GM12878 (cell line): Measurements from ENCODE around the gene EML3. TPM values are rescaled to one million over a fixed set of nuclear protein-coding genes. Genes with fewer than 3 reads are reported as not detected.

Source experiments
- ATAC-seq: fragments of 200-7000 bp; cut with Tn5 transposase; 3 replicates; pipeline ENCODE4 v1.9.1; 2020; ENCODE audit warnings: mild to moderate bottlenecking, moderate library complexity
- BruUV-seq: library from RNA; stranded (reverse); fragments of 400-500 nt; replicated peaks from 2 replicates; lab custom pipeline; 2021; lab: Mats Ljungman, UMichigan
- CTCF ChIA-PET: fragments of 300-600 bp; sonication (Branson Sonifier 250); formaldehyde crosslinking; extraction: SDS; loops from one replicate; lab custom pipeline; 2021; ENCODE audit warnings: inconsistent platforms; lab: Yijun Ruan, JAX
- POLR2A ChIA-PET: fragments of 350-600 bp; formaldehyde crosslinking; extraction: SDS; loops from one replicate; lab custom pipeline; 2021; ENCODE audit warnings: inconsistent platforms; lab: Charles Lee
- RAD21 ChIA-PET: fragments of 300-600 bp; sonication (Branson Sonifier 250); formaldehyde crosslinking; loops from one replicate; lab custom pipeline; 2023; ENCODE audit warnings: antibody characterized with exemption; ENCODE audit not compliant: unreplicated experiment; lab: Charles Lee
- SMC1A ChIA-PET: fragments of 300-600 bp; sonication (Branson Sonifier 250); formaldehyde crosslinking; loops from one replicate; lab custom pipeline; 2023; ENCODE audit not compliant: unreplicated experiment, uncharacterized antibody; lab: Charles Lee
- DNase-seq: peaks from one replicate; pipeline ENCODE4 v3.0.0-alpha.2; 2011; ENCODE audit warnings: low read depth, low spot score
- FAIRE-seq: peaks from 3 replicates; lab custom pipeline; 2011; peaks lifted over from hg19 to GRCh38; lab: Jason Lieb, UNC
- H2AFZ ChIP-seq: 2 replicates; pipeline ENCODE4 v1.6.0; 2011; ENCODE audit warnings: low read depth, low read length, control low read depth; ENCODE audit not compliant: control insufficient read depth
- H3K27ac ChIP-seq: 2 replicates; pipeline ENCODE4 v1.5.1; 2011; ENCODE audit warnings: control low read depth; ENCODE audit not compliant: control insufficient read depth, insufficient read depth
- H3K27me3 ChIP-seq, 2 experiments: replicated peaks in 1 of 2; 2 replicates each; pipeline versions ENCODE4 v1.6.0 to v1.6.1; 2011; ENCODE audit warnings: low read length in 1 of 2; ENCODE audit not compliant: control insufficient read depth in 2 of 2, insufficient read depth in 2 of 2
- H3K36me3 ChIP-seq, 2 experiments: 2 replicates each; pipeline ENCODE4 v1.5.1; 2011; ENCODE audit warnings: low read length in 1 of 2; ENCODE audit not compliant: control insufficient read depth in 2 of 2, insufficient read depth in 2 of 2
- H3K4me1 ChIP-seq: 2 replicates; pipeline ENCODE4 v1.6.1; 2011; ENCODE audit warnings: mild to moderate bottlenecking, low read length, moderate library complexity, mixed read lengths; ENCODE audit not compliant: control insufficient read depth, insufficient read depth
- H3K4me2 ChIP-seq: 2 replicates; pipeline ENCODE4 v1.6.0; 2011; ENCODE audit warnings: control low read depth; ENCODE audit not compliant: control insufficient read depth, insufficient read depth
- H3K4me3 ChIP-seq: fragments of 200-600 bp; sonication (generic); 2 replicates; pipeline ENCODE4 v1.5.1; 2016
- H3K79me2 ChIP-seq: 2 replicates; pipeline ENCODE4 v1.6.0; 2011; ENCODE audit warnings: low read length; ENCODE audit not compliant: control insufficient read depth, insufficient read depth
- H3K9ac ChIP-seq: 2 replicates; pipeline ENCODE4 v1.8.0; 2011; ENCODE audit warnings: low read length, control low read depth, mixed read lengths; ENCODE audit not compliant: control insufficient read depth, insufficient read depth
- H3K9me3 ChIP-seq: replicated peaks from 3 replicates; pipeline ENCODE4 v1.5.1; 2011; ENCODE audit warnings: mild to moderate bottlenecking, low read length; ENCODE audit not compliant: control insufficient read depth, insufficient read depth
- H4K20me1 ChIP-seq: 2 replicates; pipeline ENCODE4 v1.6.0; 2011; ENCODE audit not compliant: control insufficient read depth, insufficient read depth
- ASH2L ChIP-seq: fragments of 300-600, 200-600 bp; sonication (generic); IDR thresholded peaks from 2 replicates; pipeline ENCODE4 v1.6.1; 2017; ENCODE audit warnings: low read depth, mild to moderate bottlenecking, borderline replicate concordance
- BMI1 ChIP-seq: fragments of 450-650 bp; IDR thresholded peaks from 2 replicates; pipeline ENCODE4 v1.6.1; 2016; ENCODE audit warnings: mild to moderate bottlenecking, moderate library complexity, borderline replicate concordance
- BRCA1 ChIP-seq: IDR thresholded peaks from 2 replicates; pipeline ENCODE4 v1.6.1; 2011; ENCODE audit warnings: low read depth, low read length, improper control_type of control experiment
- CBX3 ChIP-seq: fragments of 200-600 bp; sonication (generic); IDR thresholded peaks from 2 replicates; pipeline ENCODE4 v1.6.1; 2016; ENCODE audit warnings: low read depth, borderline replicate concordance
- CREB1 ChIP-seq: IDR thresholded peaks from 2 replicates; pipeline ENCODE4 v1.6.1; 2012; ENCODE audit warnings: low read depth, mild to moderate bottlenecking, inconsistent platforms
- CREM ChIP-seq: IDR thresholded peaks from 2 replicates; pipeline ENCODE4 v1.6.1; 2014; ENCODE audit warnings: antibody characterized with exemption, low read depth
- DPF2 ChIP-seq: fragments of 450-650 bp; IDR thresholded peaks from 2 replicates; pipeline ENCODE4 v1.6.1; 2017; ENCODE audit warnings: mild to moderate bottlenecking
- GATAD2B ChIP-seq: fragments of 450-650 bp; conservative IDR thresholded peaks from 2 replicates; pipeline ENCODE4 v1.6.1; 2017; ENCODE audit warnings: low read depth, mild to moderate bottlenecking, moderate library complexity
- MEF2B ChIP-seq: fragments of 450-650 bp; IDR thresholded peaks from 2 replicates; pipeline ENCODE4 v1.6.1; 2018; ENCODE audit warnings: mild to moderate bottlenecking, moderate library complexity; ENCODE audit not compliant: partially characterized antibody, poor library complexity, severe bottlenecking
- MTA2 ChIP-seq: fragments of 450-650 bp; IDR thresholded peaks from 2 replicates; pipeline ENCODE4 v1.6.1; 2016; ENCODE audit warnings: low read depth, mild to moderate bottlenecking, moderate library complexity
- NR2C1 ChIP-seq: fragments of 450-650 bp; IDR thresholded peaks from 2 replicates; pipeline ENCODE4 v1.6.1; 2017; ENCODE audit warnings: antibody characterized with exemption, mild to moderate bottlenecking, moderate library complexity
- PAX5 ChIP-seq: IDR thresholded peaks from 2 replicates; pipeline ENCODE4 v1.6.1; 2011; ENCODE audit warnings: low read depth, low read length, borderline replicate concordance
- POU2F2 ChIP-seq: IDR thresholded peaks from 3 replicates; pipeline ENCODE4 v1.6.1; 2011; ENCODE audit warnings: low read depth, mild to moderate bottlenecking, low read length, borderline replicate concordance
- RELA ChIP-seq: fragments of 450-650 bp; IDR thresholded peaks from 2 replicates; pipeline ENCODE4 v1.8.0; 2014; ENCODE audit warnings: borderline replicate concordance; ENCODE audit not compliant: partially characterized antibody
- STAT1 ChIP-seq: fragments of 450-650 bp; conservative IDR thresholded peaks from 2 replicates; pipeline ENCODE4 v1.6.1; 2014; ENCODE audit warnings: antibody characterized with exemption, mild to moderate bottlenecking
- TBL1XR1 ChIP-seq: IDR thresholded peaks from 2 replicates; pipeline ENCODE4 v1.6.1; 2012; ENCODE audit warnings: low read depth, low read length, improper control_type of control experiment
- WRNIP1 ChIP-seq: IDR thresholded peaks from 2 replicates; pipeline ENCODE4 v1.6.1; 2011; ENCODE audit warnings: low read depth, low read length, improper control_type of control experiment, borderline replicate concordance
- whole genome bisulfite sequencing: methylation state at CpG from one replicate; pipeline ENCODE4 v1.1.6; 2016; ENCODE audit warnings: low lambda C conversion rate; ENCODE audit not compliant: insufficient replicate concordance, insufficient coverage; ENCODE audit errors: missing lambda C conversion rate; 5-methylcytosine and 5-hydroxymethylcytosine counted together
- in situ Hi-C: fragments of 300-500 bp; cut with MboI; formaldehyde crosslinking; loops from 9 replicates; pipeline ENCODE4 v1.14.3; 2018; ENCODE audit warnings: mixed read lengths
- intact Hi-C: fragments of 100-400 bp; cut with micrococcal nuclease; formaldehyde crosslinking; loops from one replicate; pipeline ENCODE4 v1.14.2; 2022; ENCODE audit not compliant: unreplicated experiment
- polyA plus RNA-seq, 11 experiments: library from polyadenylated mRNA; depleted of rRNA in 4 of 11; unstranded in 6 of 11; stranded (reverse) in 5 of 11; fragments of >200 nt; fragmentation: Nextera tagmentation in 4 of 11; fragmentation: Illumina TruSeq in 1 of 11; extraction: Ambion mirVana in 4 of 11; extraction: Trizol in 1 of 11; gene quantifications; 1 replicate in 1 of 11; 2 replicates in 10 of 11; pipeline versions ENCODE4 v1.2.1 to v1.2.3, GENCODE V29; 2011 to 2016; ENCODE audit warnings: inconsistent platforms in 2 of 11, missing spikeins in 2 of 11, low read depth in 1 of 11
- total RNA-seq, 4 experiments: library from RNA; depleted of rRNA in 3 of 4; stranded (reverse); fragments of >200 nt in 3 of 4; fragmentation: Illumina TruSeq in 1 of 4; extraction: Trizol in 1 of 4; gene quantifications; 2 replicates each; pipeline versions ENCODE4 v1.2.1 to v1.2.3, GENCODE V29; 2013 to 2021
- TF ChIP-seq, protein P1 (sequence below): fragments of 450-650 bp; conservative IDR thresholded peaks from 2 replicates; pipeline ENCODE4 v1.6.1; 2017; ENCODE audit warnings: mild to moderate bottlenecking, moderate library complexity

EML3 gene
- total and polyA plus RNA-seq, 10 of the 15 experiments (the other 5 are each of a cell fraction or from before 2014, with no cell fraction given): 0.58 to 82.5 (median 24.8) TPM

DNA sequence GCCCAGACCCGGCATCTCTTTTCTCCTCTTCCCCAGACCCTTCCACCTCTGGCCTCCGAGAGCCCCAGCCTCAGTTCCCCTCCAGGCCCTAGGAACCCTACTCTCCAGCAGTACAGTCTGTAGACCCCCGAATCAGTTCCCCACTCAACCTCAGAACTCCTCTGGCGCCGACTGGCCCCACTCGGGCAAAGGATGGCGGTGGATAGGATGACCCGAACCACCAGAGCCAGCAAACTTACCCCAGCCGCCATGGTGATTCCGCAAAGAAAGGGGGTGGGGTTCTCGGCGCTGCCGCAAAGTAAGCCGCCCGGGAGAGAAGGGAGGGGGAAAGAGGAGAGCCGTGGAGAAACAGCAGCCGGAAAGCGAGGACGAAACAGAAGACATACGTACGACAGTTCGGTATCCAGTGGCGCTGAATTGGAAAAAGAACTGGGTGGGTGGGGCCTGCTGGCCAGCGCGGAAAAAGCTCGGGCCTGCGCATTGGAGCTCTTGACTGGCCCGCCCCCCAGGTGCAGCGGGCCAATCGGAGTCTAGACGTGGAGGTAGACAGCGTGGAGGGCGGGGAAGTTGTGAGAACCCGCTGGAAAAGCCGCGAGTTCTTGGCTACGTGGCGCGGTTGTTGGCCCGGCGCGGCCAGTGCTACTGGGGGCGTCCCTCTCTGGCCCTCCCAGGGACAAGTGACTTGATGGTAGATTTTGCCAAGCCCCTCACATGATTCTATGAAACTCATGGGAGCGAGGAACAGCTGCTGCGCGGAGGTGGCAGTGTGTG, 38.8 kb downstream of the EML3 start, which contains the start of gene EEF1G (continued):
- TF ChIP-seq, protein P1, sequence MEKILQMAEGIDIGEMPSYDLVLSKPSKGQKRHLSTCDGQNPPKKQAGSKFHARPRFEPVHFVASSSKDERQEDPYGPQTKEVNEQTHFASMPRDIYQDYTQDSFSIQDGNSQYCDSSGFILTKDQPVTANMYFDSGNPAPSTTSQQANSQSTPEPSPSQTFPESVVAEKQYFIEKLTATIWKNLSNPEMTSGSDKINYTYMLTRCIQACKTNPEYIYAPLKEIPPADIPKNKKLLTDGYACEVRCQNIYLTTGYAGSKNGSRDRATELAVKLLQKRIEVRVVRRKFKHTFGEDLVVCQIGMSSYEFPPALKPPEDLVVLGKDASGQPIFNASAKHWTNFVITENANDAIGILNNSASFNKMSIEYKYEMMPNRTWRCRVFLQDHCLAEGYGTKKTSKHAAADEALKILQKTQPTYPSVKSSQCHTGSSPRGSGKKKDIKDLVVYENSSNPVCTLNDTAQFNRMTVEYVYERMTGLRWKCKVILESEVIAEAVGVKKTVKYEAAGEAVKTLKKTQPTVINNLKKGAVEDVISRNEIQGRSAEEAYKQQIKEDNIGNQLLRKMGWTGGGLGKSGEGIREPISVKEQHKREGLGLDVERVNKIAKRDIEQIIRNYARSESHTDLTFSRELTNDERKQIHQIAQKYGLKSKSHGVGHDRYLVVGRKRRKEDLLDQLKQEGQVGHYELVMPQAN: peak; percentile 66
- TF ChIP-seq STAT1 (peak; percentile 95; the same call in 1 of the 2 replicates), CREM (peak; percentile 39; the same call in 1 of the 2 replicates), RELA (peak; percentile 80)

DNA sequence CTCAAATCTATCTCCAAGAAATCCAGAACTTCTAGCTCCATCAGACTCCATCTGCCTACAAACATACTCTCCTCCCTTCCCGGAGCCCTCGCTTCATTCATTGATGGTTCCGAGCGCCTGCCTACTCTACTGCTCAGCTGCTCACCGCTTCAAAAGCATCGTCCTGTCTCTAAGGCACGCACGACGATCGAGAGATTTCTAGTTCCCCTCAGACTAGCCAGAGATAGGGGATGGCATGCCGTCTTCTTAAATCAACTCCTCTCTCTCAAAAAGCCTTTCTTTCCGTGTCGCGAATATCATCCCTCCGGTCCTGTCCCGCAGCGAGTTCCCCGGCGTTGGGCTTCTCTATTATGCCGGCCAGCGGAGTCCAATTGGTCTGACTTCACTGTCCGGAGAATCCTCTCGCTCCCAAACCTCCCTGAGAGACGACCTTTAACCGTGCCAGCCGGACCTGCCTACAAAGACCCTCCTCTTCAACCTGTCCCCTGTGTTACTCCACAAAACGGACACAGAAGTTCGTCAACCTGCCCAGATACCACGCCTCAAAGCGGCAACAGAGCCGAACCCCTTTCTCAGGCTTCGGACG, 39.5 kb downstream of the EML3 start:
- intact Hi-C loops: no loop called here
- peak; percentile 26 for ATAC-seq
- H4K20me1 ChIP-seq: no peaks in the 10 kb centered on the region
- H3K9ac ChIP-seq: peak overlapping the region; percentile 98
- DNase-seq: no peak
- H3K36me3 ChIP-seq: peaks cover 14 to 38% of the 10 kb centered on the region in 2 experiments
- H2AFZ ChIP-seq: peak overlapping the region; percentile 86
- in situ Hi-C loops: no loop called here
- peak overlapping the region; percentile 99 for H3K4me3 ChIP-seq
- no peaks in the 10 kb centered on the region for H3K27me3 ChIP-seq
- no peaks in the 10 kb centered on the region for H3K9me3 ChIP-seq
- CTCF ChIA-PET: interaction anchor here (0.8 to 4.4 kb wide), 9 partner anchors 15 to 174 kb away, joined by 3 to 56 read pairs (median 5); partner anchors contain the start of gene TUT1
- FAIRE-seq: no peak
- H3K4me1 ChIP-seq: peaks cover 24% of the 10 kb centered on the region
- TSS peak; percentile 86 for BruUV-seq
- TF ChIP-seq MTA2 (0 out of 2 replicates have a peak, but pooled peaks have one; percentile 27), WRNIP1 (0 out of 2 replicates have a peak, but pooled peaks have one; percentile 20), GATAD2B (0 out of 2 replicates have a peak, but pooled peaks have one; percentile 28), MEF2B (no peak), ASH2L (no peak), CREB1 (no peak), CBX3 (no peak), NR2C1 (no peak), DPF2 (peak; percentile 14; the same call in 1 of the 2 replicates), POU2F2 (no peak), BMI1 (no peak), BRCA1 (no peak), TBL1XR1 (no peak), PAX5 (no peak)
- SMC1A ChIA-PET: interaction anchor here (1.0 to 2.2 kb wide), 10 partner anchors 14 to 464 kb away, joined by 3 to 14 read pairs (median 5); partner anchors contain the start of gene TUT1
- RAD21 ChIA-PET: interaction anchor here (0.8 to 3.3 kb wide), 17 partner anchors 8 to 198 kb away, joined by 3 to 27 read pairs (median 5); partner anchors contain the start of genes AHNAK, B3GAT3, C11orf98 and CSKMT
- H3K4me2 ChIP-seq: peak overlapping the region; percentile 80
- WGBS: 1% methylated on average over 33 of the region's 33 CpGs
- H3K27ac ChIP-seq: peak overlapping the region; percentile 93
- POLR2A ChIA-PET: interaction anchor here (0.6 to 5.0 kb wide), 28 partner anchors 8 to 198 kb away, joined by 3 to 37 read pairs (median 5); partner anchors contain the start of genes B3GAT3, C11orf98, CSKMT and HNRNPUL2
- peaks cover 59% of the 10 kb centered on the region for H3K79me2 ChIP-seq
